ENCODE measurements around the gene RUNX2. TPM values are rescaled to one million over a fixed set of nuclear protein-coding genes. Genes with fewer than 3 reads are reported as not detected.

RUNX2 gene
- polyA plus RNA-seq, 1 donor (not counting 4 experiments of a cell fraction or from before 2014, with no cell fraction given) = 1.4 TPM

- H3K4me2 ChIP-seq (ENCODE audit: control insufficient read depth, extremely low read depth, insufficient read depth, low read depth, low read length) = peak overlapping the region; percentile 40
- H3K9me3 ChIP-seq (ENCODE audit: control insufficient read depth, low read depth, low read length) = no peaks in the 10 kb centered on the region
- no peaks in the 10 kb centered on the region for H3K27me3 ChIP-seq (ENCODE audit: control insufficient read depth, extremely low read depth, insufficient read depth, low read length)
- FAIRE-seq (no peak), DNase-seq (ENCODE audit: low read depth, low spot score) (no peak)
- dilution Hi-C loops (cut with MboI; ENCODE audit: extremely low pct_ligation_motif_present, low sequenced_read_pairs) = no loop called here
- H3K27ac ChIP-seq (ENCODE audit: control insufficient read depth, insufficient read depth, low read length) = no peak overlapping the region
- H3K4me3 ChIP-seq (ENCODE audit: control insufficient read depth in 2 of 3, extremely low read depth in 1 of 3, insufficient read depth in 2 of 3, low read depth in 1 of 3, low read length in 3 of 3) = peak overlapping the region in 1 of 3 experiments; percentile 15
- no peaks in the 10 kb centered on the region for H3K9me1 ChIP-seq (ENCODE audit: control insufficient read depth, extremely low read depth, insufficient read depth, low read length)
- H4K20me1 ChIP-seq (ENCODE audit: control insufficient read depth, extremely low read depth, insufficient read depth, low read length) = no peaks in the 10 kb centered on the region
- H2AFZ ChIP-seq (ENCODE audit: control insufficient read depth, low read length) = peak overlapping the region; percentile 43
- TF ChIP-seq CTCF (optimal IDR thresholded peaks at IDR 0.05 in 1 of 3, IDR thresholded peaks at IDR 0.05 in 1 of 3, conservative IDR thresholded peaks at IDR 0.05 in 1 of 3; ENCODE audit: extremely low read depth in 1 of 3, insufficient read depth in 2 of 3, low read length in 3 of 3) (no peak), EZH2 (IDR thresholded peaks at IDR 0.05; ENCODE audit: low read length) (no peak)
- no peaks in the 10 kb centered on the region for H3K79me2 ChIP-seq (ENCODE audit: control insufficient read depth, insufficient read depth, low read length)
- no peaks in the 10 kb centered on the region for H3K36me3 ChIP-seq (ENCODE audit: control insufficient read depth in 2 of 2, extremely low read depth in 1 of 2, insufficient read depth in 2 of 2, low read length in 2 of 2)
- H3K9ac ChIP-seq (ENCODE audit: control insufficient read depth, extremely low read depth, insufficient read depth, low read length) = no peak overlapping the region
- H3K4me1 ChIP-seq (ENCODE audit: control insufficient read depth, extremely low read depth, insufficient read depth, low read length) = no peaks in the 10 kb centered on the region
These were observed 204.6 kb downstream of the RUNX2 start for GRCh38 chr6:45532721-45533210.

GRCh38 chr6:45533386-45533785, 205.3 kb downstream of the RUNX2 start:
- Histone ChIP-seq H4K20me1 (ENCODE audit: control insufficient read depth, extremely low read depth, insufficient read depth, low read length) (no peaks in the 10 kb centered on the region), H3K4me1 (ENCODE audit: control insufficient read depth, extremely low read depth, insufficient read depth, low read length) (no peaks in the 10 kb centered on the region), H3K4me3 (ENCODE audit: control insufficient read depth in 2 of 3, extremely low read depth in 1 of 3, insufficient read depth in 2 of 3, low read depth in 1 of 3, low read length in 3 of 3) (peak overlapping the region in 1 of 3 experiments; percentile 15), H3K79me2 (ENCODE audit: control insufficient read depth, insufficient read depth, low read length) (no peaks in the 10 kb centered on the region), H3K27me3 (ENCODE audit: control insufficient read depth, extremely low read depth, insufficient read depth, low read length) (no peaks in the 10 kb centered on the region), H3K4me2 (ENCODE audit: control insufficient read depth, extremely low read depth, insufficient read depth, low read depth, low read length) (peak overlapping the region; percentile 40), H3K9me3 (ENCODE audit: control insufficient read depth, low read depth, low read length) (no peaks in the 10 kb centered on the region), H3K9me1 (ENCODE audit: control insufficient read depth, extremely low read depth, insufficient read depth, low read length) (no peaks in the 10 kb centered on the region), H2AFZ (ENCODE audit: control insufficient read depth, low read length) (no peak overlapping the region), H3K27ac (ENCODE audit: control insufficient read depth, insufficient read depth, low read length) (no peak overlapping the region), H3K36me3 (ENCODE audit: control insufficient read depth in 2 of 2, extremely low read depth in 1 of 2, insufficient read depth in 2 of 2, low read length in 2 of 2) (no peaks in the 10 kb centered on the region), H3K9ac (ENCODE audit: control insufficient read depth, extremely low read depth, insufficient read depth, low read length) (no peak overlapping the region)
- dilution Hi-C loops (cut with MboI; ENCODE audit: extremely low pct_ligation_motif_present, low sequenced_read_pairs) = no loop called here
- no peak for FAIRE-seq
- no peak for TF ChIP-seq CTCF (optimal IDR thresholded peaks at IDR 0.05 in 1 of 3, IDR thresholded peaks at IDR 0.05 in 1 of 3, conservative IDR thresholded peaks at IDR 0.05 in 1 of 3; ENCODE audit: extremely low read depth in 1 of 3, insufficient read depth in 2 of 3, low read length in 3 of 3)
- no peak for TF ChIP-seq EZH2 (IDR thresholded peaks at IDR 0.05; ENCODE audit: low read length)
- DNase-seq (ENCODE audit: low read depth, low spot score) = no peak
